HG03060 (cell line): Measurements from ENCODE around the gene PSG4.
"Not testable (repeated sequence)": the region's sequence is repeated elsewhere in the genome, so short reads cannot be mapped to it uniquely, and the experiment has no call there.

ENCODE experiments used
- ATAC-seq: cut with Tn5 transposase; IDR thresholded peaks from one replicate; pipeline ENCODE4 v1.9.1; 2021; ENCODE audit warnings: low read depth, moderate number of reproducible peaks; ENCODE audit not compliant: unreplicated experiment

Gene PSG4

DNA sequence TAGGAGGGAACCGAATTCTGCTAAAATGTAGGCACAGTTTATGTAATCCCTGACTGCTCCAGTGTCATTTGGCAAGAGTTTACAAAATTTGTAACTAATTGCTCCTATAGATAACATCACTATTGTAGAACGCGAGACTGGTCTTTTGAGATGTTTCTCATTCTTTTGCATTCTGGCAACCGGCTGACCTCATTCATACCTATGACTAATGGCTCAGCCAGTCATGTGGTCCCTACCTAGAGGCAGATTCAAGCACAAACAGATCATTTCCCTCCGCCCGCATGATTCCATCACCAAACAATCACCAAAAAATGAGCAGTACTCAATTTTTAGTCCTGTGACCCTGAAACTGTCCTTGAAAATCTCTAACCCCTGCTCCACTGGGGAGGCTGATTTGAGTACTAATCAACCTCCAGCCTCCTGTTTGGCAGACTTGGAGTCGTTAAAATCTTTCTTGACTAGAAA lies 4.1 kb downstream of the PSG4 start:
- not testable (repeated sequence) for ATAC-seq

DNA sequence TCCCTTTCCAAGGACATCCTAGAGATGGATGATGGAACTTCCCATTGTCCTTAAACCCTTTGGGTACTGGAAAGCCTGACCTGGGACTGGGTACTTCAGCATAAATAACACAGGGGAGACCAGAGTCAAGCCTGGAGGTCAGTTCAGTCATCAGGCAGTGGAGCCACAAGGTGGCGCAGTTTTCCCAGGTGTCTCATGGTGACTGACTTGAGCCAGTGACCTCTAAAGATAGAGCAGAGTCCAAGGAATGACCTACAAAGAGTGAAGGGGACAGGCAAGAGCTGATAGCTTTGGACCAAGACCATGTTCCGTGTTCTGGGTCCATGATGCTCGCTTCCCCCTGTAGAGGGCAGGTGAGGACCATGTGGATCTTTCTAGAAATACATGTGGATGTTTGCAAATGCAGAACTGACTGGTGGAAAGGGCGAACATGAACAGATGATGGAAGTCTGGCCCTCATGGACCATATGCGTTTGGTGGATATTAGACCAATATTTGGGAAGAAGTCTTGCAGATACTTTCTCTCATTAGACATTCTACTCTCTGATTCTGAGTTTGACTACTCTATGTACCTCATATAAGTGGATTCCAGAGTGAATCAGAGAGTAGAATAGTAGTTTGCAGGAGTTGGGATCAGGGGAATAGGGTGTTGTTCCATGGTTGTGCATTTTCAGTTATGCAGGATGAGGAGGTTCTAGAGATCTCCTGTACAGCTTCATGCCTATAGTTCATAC lies 6.6 kb downstream of the PSG4 start:
- ATAC-seq, result not testable (repeated sequence)

DNA sequence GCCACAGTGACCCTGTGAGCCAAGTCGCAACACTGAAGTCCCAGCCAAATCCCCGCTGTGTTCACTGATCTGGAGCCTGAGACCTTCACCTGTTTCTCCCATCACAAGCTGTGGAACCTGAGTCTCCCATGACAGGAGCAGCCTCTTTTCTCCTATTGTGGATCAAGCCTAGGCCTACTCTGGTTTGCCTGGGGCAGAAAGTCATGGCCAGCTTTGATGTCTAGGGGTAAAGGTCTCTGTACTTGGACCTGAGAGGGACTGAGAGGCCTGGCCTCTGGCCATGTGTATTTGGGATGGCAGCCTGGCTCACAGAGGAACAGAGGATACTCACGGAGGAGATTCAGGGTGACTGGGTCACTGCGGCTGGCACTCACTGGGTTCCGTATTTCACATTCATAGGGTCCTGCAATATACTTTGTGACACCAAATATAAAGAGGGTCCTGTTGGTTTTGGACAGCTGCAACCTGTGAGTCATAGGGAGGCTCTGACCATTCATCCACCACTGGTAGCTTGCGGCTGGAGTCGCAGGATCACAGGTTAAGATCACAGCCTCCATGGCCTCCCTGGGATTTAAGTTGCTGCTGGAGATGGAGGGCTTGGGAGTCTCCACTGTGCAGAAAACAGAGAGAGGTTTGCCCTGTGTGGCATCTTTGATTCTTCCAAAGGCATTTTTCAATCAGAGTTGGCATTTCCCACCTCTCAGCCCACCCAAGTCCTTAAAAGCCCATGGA lies 7.6 kb downstream of the PSG4 start:
- not testable (repeated sequence) for ATAC-seq

GRCh38 chr19:43194397-43194796 lies 11.0 kb downstream of the PSG4 start:
- not testable (repeated sequence) for ATAC-seq

GRCh38 chr19:43192381-43193155 lies 12.9 kb downstream of the PSG4 start:
- not testable (repeated sequence) for ATAC-seq

DNA sequence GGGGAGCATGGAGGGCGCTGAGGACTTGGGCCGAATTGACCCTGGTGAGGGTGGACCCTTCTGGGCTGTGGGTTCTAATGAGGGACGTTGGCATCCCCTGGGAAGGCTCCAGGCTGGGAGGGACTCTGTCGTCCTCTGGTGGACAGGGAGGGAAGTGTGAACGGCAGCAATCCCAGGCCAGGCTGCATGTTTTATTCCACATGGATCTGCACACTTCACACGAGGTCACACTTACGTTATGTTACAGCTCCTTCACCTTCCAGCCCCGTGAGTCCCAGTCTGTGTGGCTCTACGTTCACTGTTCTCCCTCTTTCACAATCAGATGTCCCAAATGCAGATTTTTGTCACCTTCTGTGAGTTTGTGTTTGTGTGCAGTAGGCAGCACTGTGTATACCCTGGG lies 17.3 kb downstream of the PSG4 start:
- not testable (repeated sequence) for ATAC-seq

GRCh38 chr19:43186311-43186935 lies 19.0 kb downstream of the PSG4 start, which contains the start of gene PSG5:
Gene PSG5 (minus strand): TSS chr19:43186536. CDS start chr19:43186405, 131 bp downstream.
- ATAC-seq, result not testable (repeated sequence)

DNA sequence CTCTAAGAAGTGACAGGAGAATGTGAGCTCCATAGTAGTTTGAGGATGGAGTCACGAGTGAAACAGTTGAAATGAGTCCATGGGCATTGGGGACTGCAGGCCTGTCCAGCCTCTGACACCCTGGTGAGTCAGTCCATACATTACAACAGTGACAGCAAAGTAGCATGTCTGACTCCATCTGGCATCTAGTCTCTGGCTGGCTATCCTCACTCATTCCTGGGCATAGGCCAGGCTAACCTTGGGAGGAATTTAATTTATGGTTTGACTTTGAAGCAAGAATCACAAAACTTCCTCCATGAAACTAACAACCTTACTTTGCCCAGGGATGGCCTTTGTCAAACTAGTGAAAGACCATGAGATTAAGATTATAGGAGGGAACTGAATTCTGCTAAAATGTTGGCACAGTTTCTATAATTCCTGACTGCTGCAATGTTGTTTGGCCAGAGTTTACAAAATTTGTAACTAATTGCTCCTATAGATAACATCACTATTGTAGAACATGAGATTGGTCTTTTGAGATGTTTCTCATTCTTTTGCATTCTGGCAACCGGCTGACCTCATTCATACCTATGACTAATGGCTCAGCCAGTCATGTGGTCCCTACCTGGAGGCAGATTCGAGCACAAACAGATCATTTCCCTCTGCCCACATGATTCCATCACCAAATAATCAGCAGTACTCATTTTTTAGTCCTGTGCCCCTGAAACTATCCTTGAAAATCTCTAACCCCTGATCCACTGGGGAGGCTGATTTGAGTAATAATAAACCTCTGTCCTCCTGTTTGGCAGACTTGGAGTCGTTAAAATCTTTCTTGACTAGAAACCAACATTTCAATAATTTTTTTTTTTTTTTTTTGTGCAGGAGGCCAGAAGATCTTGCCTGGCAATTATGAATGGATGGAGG lies 23.3 kb downstream of the PSG4 start:
- ATAC-seq, result not testable (repeated sequence)

GRCh38 chr19:43179569-43180147 lies 25.8 kb downstream of the PSG4 start:
- ATAC-seq, result not testable (repeated sequence)

GRCh38 chr19:43178577-43178976 lies 26.9 kb downstream of the PSG4 start:
- not testable (repeated sequence) for ATAC-seq

DNA sequence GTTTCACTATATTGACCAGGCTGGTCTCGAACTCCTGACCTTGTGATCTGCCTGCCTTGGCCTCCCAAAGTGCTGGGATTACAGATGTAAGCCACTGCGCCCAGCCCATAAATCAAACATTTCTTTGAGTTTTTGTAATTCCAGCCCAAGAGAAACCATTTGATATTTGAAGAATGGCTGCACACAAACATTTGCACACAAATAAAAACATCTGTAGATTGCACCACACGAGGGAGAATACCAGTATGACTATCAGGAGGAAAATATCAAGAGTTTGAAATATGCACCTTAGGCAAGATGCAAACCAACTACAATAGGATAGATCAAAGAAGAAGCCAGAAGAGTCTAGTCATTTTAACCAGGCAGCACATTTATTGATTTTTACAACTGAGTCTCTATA lies 39.5 kb downstream of the PSG4 start:
- ATAC-seq, result not testable (repeated sequence)

- not testable (repeated sequence) for ATAC-seq
Measured at GRCh38 chr19:43163135-43163534, 42.3 kb downstream of the PSG4 start.

DNA sequence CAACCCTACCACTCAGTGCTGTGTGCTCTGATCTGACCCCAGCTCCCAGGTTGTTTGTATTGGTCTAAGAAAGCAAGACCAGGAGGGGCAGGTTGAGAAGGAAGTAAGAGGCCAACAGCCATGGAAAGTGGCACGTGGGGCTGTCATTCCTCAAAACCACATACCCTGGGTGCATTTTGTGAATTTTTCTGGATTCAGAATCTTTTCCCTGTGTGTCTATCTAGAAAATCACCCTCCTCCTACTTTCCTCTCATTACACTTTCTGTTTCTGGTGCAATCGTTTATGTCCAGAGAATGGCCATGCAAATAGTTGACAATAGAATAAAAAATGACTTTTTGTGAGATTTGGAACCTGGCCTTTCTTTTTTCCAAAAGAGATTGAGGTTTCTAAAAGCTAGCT lies 43.2 kb downstream of the PSG4 start:
- not testable (repeated sequence) for ATAC-seq

GRCh38 chr19:43152214-43152613 lies 53.2 kb downstream of the PSG4 start:
- no peak for ATAC-seq

DNA sequence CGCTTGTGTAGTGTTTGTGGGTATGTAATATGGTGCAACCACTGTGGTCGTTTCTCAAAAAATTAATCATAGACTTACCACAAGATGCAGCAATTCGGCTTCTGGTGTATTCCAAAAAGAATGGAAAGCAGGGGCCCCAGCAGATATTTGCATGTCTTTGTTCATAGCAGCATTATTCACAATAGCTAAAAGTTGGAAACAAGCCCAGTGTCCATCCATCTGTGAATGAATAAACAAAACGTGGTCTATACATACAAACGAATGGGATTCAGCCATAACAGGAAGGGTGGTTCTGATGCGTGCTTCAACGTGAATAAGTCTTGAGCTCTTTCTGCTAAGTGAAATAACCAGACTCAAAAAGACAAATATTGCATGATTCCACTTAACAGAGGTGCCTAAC lies 55.6 kb downstream of the PSG4 start:
- ATAC-seq, result not testable (repeated sequence)

- no peak for ATAC-seq
Measured at GRCh38 chr19:43148233-43148632, 57.2 kb downstream of the PSG4 start.
